Large intestine (tissue), 3 donors: ENCODE data around the gene OR2AT4. TPM values are rescaled to one million over a fixed set of nuclear protein-coding genes. Genes with fewer than 3 reads are reported as not detected.
"Not testable (repeated sequence)": the region's sequence is repeated elsewhere in the genome, so short reads cannot be mapped to it uniquely, and the experiment has no call there.

Experiments used
- DNase-seq, 2 donors: peaks; one replicate each; pipeline versions ENCODE4 v3.0.0 to v3.0.0-alpha.2; 2013
- H3K27ac ChIP-seq: one replicate; pipeline ENCODE4 v1.5.1; 2013; ENCODE audit warnings: low read length
- H3K27me3 ChIP-seq: 2 replicates; pipeline ENCODE4 v1.6.1; 2013; ENCODE audit warnings: low read length; ENCODE audit not compliant: control insufficient read depth, insufficient read depth
- H3K36me3 ChIP-seq: 2 replicates; pipeline ENCODE4 v1.6.1; 2013; ENCODE audit warnings: low read length; ENCODE audit not compliant: control insufficient read depth, insufficient read depth
- H3K4me1 ChIP-seq: one replicate; pipeline ENCODE4 v1.6.1; 2013; ENCODE audit warnings: low read length; ENCODE audit not compliant: control insufficient read depth, insufficient read depth
- H3K4me3 ChIP-seq: one replicate; pipeline ENCODE4 v1.5.1; 2013; ENCODE audit warnings: low read length
- H3K9me3 ChIP-seq: one replicate; pipeline ENCODE4 v1.6.1; 2013; ENCODE audit warnings: mild to moderate bottlenecking, low read depth, low read length, moderate library complexity; ENCODE audit not compliant: control insufficient read depth
- WGBS: methylation state at CpG from one replicate; pipeline ENCODE4 v1.1.5; 2013; ENCODE audit warnings: low lambda C conversion rate; ENCODE audit not compliant: insufficient coverage; 5-methylcytosine and 5-hydroxymethylcytosine counted together
- polyA plus RNA-seq: library from polyadenylated mRNA; unstranded; fragments of 120-200 nt; gene quantifications from one replicate; pipeline ENCODE4 v1.2.1, GENCODE V29; 2013

OR2AT4 gene
- polyA plus RNA-seq, 1 donor: 3.2 TPM

DNA sequence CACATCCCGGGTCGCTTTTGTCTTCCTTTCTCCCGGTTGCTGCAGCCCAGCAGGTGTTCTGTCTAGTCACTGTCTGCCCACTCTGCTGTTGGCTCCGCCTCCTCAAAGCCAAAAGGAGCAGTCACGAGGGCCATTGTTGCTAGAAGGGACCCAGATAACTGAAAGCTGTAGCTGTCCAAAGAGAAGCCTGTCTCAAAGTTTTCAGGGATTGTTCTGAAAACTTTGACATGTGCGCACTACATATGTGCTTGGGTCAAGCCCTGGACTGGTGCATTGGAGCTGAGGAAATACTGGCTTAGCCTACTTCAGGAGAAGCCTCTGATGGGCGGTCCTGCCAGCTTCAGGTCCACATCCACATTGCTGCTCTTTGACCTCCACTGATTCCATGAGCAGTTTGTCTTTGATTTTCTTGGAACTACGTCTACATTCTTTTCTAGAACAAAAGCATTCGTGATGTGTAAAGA is 8.8 kb upstream of the OR2AT4 start:
- H3K27me3 ChIP-seq: no peaks in the 10 kb centered on the region
- no peak overlapping the region for H3K4me3 ChIP-seq
- no peak overlapping the region for H3K27ac ChIP-seq
- peak; percentile 19 to 63 for DNase-seq
- H3K36me3 ChIP-seq: no peaks in the 10 kb centered on the region
- no peaks in the 10 kb centered on the region for H3K9me3 ChIP-seq
- 42% methylated on average over 2 of the region's 9 CpGs for WGBS
- H3K4me1 ChIP-seq: no peaks in the 10 kb centered on the region

DNA sequence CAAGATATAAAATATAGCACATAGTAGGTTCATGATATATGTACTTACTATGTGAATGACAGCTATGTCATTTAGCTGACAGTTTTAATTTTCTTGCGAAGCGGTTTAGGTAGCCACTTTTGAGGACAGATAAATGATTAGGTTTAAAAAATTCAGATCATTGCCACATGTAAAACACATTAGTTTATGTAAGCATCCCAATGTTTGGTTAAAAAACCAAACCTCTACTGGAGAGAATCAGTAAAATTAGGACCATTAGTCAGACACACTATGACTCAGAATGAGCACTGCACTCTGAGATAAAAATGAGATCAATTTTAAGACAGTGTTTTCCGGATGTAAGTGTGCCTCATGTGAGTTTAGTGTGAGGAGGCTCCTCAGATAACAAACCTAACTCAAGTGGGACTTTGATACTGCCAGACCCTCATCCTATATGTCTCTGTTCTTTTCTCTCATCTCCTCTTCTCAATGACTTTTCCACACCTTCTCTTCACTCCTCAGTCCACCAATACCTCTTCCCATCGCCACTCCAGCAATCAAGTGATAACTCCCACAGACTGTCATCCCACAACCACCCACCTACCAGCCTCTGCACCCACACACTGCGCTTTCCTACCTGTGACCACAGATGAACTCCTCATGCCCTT is 6.8 kb upstream of the OR2AT4 start:
- WGBS: 100% methylated on average over 1 of the region's 5 CpGs
- no peak overlapping the region for H3K4me3 ChIP-seq
- no peak for DNase-seq

DNA sequence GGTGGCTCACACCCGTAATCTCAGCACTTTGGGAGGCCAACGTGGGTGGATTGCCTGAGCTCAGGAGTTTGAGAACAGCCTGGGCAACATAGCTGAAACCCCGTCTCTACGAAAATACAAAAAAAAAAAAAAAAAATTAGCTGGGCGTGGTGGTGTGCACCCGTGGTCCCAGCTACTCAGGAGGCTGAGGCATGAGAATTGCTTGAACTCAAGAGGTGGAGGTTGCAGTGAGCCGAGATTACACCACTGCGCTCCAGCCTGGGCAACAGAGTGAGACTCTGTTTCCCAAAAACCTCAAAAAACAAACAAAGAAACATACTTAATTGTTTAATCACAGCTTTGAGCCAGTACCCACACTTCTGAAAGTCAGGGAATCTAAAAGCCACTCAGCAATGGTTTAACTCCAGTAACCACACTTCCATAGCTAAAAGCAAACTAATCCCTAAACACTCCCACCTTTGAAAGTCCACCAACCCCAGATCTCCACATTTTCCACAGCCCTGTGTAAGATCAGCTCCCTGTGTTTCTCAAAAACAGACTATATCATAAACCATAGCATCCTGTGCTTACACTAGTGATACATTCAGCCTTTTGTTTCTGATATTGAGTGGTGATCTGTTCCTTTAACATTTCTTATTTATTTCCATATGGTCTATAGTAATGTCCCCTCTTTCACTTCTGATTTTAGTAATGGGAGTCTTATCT is 4.9 kb upstream of the OR2AT4 start:
- no peak overlapping the region for H3K4me3 ChIP-seq
- H3K9me3 ChIP-seq: peaks cover 3% of the 10 kb centered on the region
- no CpG with 5 or more reads among the region's 8 CpGs for WGBS
- no peaks in the 10 kb centered on the region for H3K27me3 ChIP-seq
- H3K36me3 ChIP-seq: no peaks in the 10 kb centered on the region
- DNase-seq: no peak
- H3K4me1 ChIP-seq: peaks cover 5% of the 10 kb centered on the region
- no peak overlapping the region for H3K27ac ChIP-seq

More for the DNA sequence above, 6.8 kb upstream of the OR2AT4 start:
- Histone ChIP-seq H3K9me3 (no peaks in the 10 kb centered on the region), H3K27ac (no peak overlapping the region), H3K36me3 (no peaks in the 10 kb centered on the region), H3K4me1 (no peaks in the 10 kb centered on the region), H3K27me3 (no peaks in the 10 kb centered on the region)

DNA sequence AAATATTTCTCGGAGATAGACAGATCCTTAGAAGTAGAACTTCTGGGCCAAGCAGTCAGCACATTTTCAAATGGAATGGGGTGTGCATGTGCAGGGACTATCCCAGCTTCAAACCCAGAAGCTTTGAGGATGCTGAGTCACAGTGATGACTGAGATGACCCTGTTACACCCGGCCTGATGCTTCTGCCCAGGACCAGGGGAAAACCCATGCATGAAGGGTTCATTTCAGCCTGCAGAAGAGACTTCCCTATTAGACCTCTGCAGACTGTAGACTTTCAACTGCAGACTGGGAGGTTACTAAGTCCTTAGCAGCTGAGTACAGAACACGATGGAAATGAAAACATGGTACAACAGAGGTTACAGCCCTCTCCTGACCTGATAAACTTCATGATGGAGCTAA is 3.6 kb upstream of the OR2AT4 start:
- DNase-seq: peak; percentile 34 to 45
- Histone ChIP-seq H3K36me3 (no peaks in the 10 kb centered on the region), H3K9me3 (peaks cover 3% of the 10 kb centered on the region), H3K27me3 (no peaks in the 10 kb centered on the region), H3K27ac (no peak overlapping the region), H3K4me3 (no peak overlapping the region), H3K4me1 (peaks cover 13% of the 10 kb centered on the region)
- WGBS: no CpG with 5 or more reads among the region's 3 CpGs

DNA sequence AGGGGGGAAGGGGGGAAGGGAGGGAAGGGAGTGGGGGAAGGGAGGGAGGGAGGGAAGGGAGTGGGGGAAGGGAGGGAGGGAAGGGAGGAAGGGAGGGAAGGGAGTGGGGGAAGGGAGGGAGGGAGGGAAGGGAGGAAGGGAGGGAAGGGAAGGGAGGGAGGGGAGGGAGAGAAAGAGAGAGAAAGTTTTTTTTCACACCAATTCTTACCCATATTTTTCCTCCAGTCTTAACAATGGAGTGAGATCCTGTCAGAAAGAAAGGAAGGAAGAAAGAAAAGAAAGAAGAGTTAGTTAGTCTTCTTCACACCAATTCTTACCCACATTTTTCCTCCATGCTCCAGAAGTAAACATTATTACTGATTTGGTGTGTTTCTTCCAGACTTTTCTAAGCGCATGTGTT is 3.0 kb upstream of the OR2AT4 start:
- H3K27me3 ChIP-seq: no peaks in the 10 kb centered on the region
- no CpG with 5 or more reads among the region's 1 CpG for WGBS
- no peaks in the 10 kb centered on the region for H3K36me3 ChIP-seq
- DNase-seq: no peak
- no peak overlapping the region for H3K4me3 ChIP-seq
- H3K27ac ChIP-seq: no peak overlapping the region
- peaks cover 3% of the 10 kb centered on the region for H3K9me3 ChIP-seq
- H3K4me1 ChIP-seq: peaks cover 13% of the 10 kb centered on the region

DNA sequence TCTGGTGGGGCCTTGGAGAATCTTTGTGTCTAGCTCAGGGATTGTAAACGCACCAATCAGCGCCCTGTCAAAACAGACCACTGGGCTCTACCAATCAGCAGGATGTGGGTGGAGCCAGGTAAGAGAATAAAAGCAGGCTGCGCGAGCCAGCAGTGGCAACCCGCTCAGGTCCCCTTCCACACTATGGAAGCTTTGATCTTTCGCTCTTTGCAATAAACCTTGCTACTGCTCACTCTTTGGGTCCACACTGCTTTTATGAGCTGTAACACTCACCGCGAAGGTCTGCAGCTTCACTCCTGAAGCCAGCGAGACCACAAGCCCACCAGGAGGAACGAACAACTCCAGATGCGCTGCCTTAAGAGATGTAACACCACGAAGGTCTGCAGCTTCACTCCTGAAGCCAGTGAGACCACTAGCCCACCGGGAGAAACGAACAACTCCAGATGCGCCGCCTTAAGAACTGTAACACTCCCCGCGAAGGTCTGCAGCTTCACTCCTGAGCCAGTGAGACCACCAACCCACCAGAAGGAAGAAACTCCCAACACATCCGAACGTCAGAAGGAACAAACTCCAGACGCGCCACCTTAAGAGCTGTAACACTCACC is 2.3 kb upstream of the OR2AT4 start:
- DNase-seq, H3K9me3 ChIP-seq, H3K4me3 ChIP-seq, H3K27ac ChIP-seq, H3K27me3 ChIP-seq, H3K36me3 ChIP-seq: not testable (repeated sequence)
- no CpG with 5 or more reads among the region's 22 CpGs for WGBS
- H3K4me1 ChIP-seq: peaks cover 13% of the 10 kb centered on the region

DNA sequence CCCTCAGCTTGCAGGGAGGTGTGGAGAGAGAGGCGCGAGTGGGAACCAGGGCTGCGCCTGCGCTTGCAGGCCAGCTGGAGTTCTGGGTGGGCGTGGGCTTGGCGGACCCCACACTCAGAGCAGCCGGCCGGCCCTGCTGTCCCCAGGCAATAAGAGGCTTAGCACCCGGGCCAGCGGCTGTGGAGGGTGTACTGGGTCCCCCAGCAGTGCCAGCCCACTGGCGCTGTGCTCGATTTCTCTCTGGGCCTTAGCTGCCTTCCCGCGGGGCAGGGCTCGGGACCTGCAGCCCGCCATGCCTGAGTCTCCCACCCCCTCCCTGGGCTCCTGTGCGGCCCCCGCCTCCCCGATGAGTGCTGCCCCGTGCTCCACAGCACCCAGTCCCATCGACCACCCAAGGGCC is 1.5 kb upstream of the OR2AT4 start:
- H3K36me3 ChIP-seq, H3K4me3 ChIP-seq, H3K9me3 ChIP-seq, DNase-seq, H3K27me3 ChIP-seq, H3K27ac ChIP-seq: not testable (repeated sequence)
- WGBS: no CpG with 5 or more reads among the region's 21 CpGs
- H3K4me1 ChIP-seq: peaks cover 13% of the 10 kb centered on the region

DNA sequence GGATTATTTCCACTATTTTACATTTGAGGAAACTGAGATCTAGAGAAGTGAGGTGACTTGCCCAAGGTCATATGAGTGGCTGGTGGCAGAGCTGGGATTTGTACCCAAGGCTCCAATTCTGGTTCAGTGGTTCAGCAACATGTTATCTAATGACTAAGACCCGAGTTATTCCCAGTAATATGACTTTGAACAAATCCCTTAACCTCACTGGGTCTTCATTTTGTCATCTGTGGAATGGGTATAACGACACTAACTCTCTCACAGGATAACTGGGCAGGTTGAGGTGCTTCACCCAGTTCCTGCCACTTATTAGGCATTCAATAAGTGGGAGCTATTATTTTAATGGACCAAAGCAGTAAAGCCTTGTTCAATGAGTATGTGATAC is 489 bp upstream of the OR2AT4 start:
- no CpG with 5 or more reads among the region's 2 CpGs for WGBS
- Histone ChIP-seq H3K4me3 (no peak overlapping the region), H3K27me3 (no peaks in the 10 kb centered on the region), H3K27ac (peak overlapping the region; percentile 32), H3K36me3 (no peaks in the 10 kb centered on the region), H3K9me3 (peaks cover 3% of the 10 kb centered on the region), H3K4me1 (peaks cover 13% of the 10 kb centered on the region)
- DNase-seq: no peak

DNA sequence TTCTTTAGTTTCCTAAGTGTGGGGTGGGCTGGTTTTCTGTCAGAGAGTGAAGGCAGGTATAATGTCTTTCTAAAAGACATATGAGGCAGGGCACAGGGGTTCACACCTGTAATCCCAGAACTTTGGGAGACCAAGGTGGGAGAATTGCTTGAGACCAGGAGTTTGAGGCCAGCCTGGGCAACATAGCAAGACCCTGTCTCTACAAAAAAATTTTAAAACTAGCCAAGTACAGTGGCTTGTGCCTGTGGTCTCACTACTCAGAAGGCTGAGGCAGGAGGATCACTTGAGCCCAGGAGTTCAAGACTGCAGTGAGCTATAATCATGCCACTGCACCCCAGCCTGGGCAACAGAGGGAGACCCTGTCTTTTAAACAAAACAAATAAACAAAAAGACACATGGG is 2.3 kb downstream of the OR2AT4 start:
- not testable (repeated sequence) for H3K9me3 ChIP-seq, H3K36me3 ChIP-seq, H3K4me3 ChIP-seq, H3K27ac ChIP-seq, DNase-seq, H3K27me3 ChIP-seq
- H3K4me1 ChIP-seq: peaks cover 13% of the 10 kb centered on the region

DNA sequence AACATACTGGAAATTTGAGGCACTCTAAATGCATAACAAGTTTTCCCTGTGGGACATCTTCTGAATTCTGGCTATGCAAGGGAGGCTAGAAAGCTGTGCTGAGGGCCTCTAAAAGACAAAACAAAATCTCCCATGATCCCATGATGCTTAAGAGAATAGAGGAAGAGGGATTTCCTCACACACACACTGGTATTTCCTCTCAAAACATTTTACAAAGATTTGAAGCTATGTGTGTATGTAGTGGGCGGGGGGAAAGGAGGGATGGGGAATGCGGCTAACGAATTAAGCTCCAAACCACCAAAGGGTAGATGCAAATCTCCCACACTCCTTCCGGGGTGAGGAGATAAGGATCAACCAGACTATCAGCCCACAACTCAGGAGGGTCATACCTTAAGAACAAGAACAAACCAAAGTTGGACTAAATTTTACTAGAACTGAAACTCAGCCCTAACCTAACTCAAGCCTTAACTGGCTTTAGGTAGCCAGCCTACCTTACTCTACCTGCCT is 6.0 kb downstream of the OR2AT4 start:
- no peak overlapping the region for H3K4me3 ChIP-seq
- H3K27me3 ChIP-seq: no peaks in the 10 kb centered on the region
- peaks cover under 1% of the 10 kb centered on the region for H3K4me1 ChIP-seq
- H3K9me3 ChIP-seq: peaks cover 5% of the 10 kb centered on the region
- H3K36me3 ChIP-seq: no peaks in the 10 kb centered on the region
- no CpG with 5 or more reads among the region's 4 CpGs for WGBS
- H3K27ac ChIP-seq: no peak overlapping the region
- DNase-seq: no peak
